ENCODE data around the gene POLR1A. TPM values are rescaled to one million over a fixed set of nuclear protein-coding genes. Genes with fewer than 3 reads are reported as not detected.

POLR1A gene
- total RNA-seq, 2 experiments from 2014 or later: 41.8 to 42.1 TPM

DNA sequence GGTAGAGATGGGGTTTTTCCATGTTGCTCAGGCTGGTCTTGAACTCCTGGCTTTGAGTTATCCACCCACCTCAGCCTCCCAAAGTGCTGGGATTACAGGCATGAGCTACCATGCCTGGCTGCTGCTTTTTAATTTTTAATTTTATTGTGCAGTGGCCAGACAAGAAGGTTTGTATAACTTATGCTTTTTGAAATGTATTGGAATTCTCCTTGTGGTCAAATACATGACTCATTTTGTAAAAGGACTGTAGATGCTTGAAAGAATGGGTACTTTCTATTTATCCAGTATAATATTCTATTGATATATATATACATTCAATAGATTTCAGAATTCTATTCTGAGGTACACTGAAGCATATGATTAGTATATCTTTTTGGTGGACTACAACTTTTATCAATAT lies 134.3 kb downstream of the POLR1A start:
- no peaks in the 10 kb centered on the region for H3K4me1 Mint-ChIP-seq (ENCODE audit: low read depth)
- no peak overlapping the region for H3K27ac Mint-ChIP-seq
- peaks cover 1% of the 10 kb centered on the region for H3K36me3 Mint-ChIP-seq (ENCODE audit: low read depth)
- no peak overlapping the region for H3K4me3 Mint-ChIP-seq
- TF ChIP-seq, protein P1, sequence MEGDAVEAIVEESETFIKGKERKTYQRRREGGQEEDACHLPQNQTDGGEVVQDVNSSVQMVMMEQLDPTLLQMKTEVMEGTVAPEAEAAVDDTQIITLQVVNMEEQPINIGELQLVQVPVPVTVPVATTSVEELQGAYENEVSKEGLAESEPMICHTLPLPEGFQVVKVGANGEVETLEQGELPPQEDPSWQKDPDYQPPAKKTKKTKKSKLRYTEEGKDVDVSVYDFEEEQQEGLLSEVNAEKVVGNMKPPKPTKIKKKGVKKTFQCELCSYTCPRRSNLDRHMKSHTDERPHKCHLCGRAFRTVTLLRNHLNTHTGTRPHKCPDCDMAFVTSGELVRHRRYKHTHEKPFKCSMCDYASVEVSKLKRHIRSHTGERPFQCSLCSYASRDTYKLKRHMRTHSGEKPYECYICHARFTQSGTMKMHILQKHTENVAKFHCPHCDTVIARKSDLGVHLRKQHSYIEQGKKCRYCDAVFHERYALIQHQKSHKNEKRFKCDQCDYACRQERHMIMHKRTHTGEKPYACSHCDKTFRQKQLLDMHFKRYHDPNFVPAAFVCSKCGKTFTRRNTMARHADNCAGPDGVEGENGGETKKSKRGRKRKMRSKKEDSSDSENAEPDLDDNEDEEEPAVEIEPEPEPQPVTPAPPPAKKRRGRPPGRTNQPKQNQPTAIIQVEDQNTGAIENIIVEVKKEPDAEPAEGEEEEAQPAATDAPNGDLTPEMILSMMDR (IDR thresholded peaks at IDR 0.05): no peak
- peaks cover 6% of the 10 kb centered on the region for H3K9me3 Mint-ChIP-seq
- ChIA-PET CTCF (no interaction called here), POLR2A (interaction anchor here (0.6 kb wide), 1 partner anchor 345 kb away, joined by 3 read pairs; no protein-coding TSS in a partner anchor)
- intact Hi-C loops (cut with micrococcal nuclease): no loop called here
- DNase-seq (no peak), ATAC-seq (no peak)
- H3K27me3 Mint-ChIP-seq: no peaks in the 10 kb centered on the region

Other genes starting within 250 kb of the POLR1A start
- gene ST3GAL5, start 216.9 kb downstream of the POLR1A start, total RNA-seq: 10 to 100 TPM; 21.1 to 21.5 TPM
- 100 to 1,000 TPM; 180 to 191 TPM for gene PTCD3, start 349 bp upstream of the POLR1A start, total RNA-seq
- 100 to 1,000 TPM; 143 to 144 TPM for gene IMMT, start 89.6 kb upstream of the POLR1A start, total RNA-seq
- 10 to 100 TPM; 86.8 to 87.0 TPM for gene MRPL35, start 93.6 kb upstream of the POLR1A start, total RNA-seq
- gene REEP1, start 231.7 kb upstream of the POLR1A start, total RNA-seq: under 1 TPM; 0.23 to 0.25 TPM